Breast epithelium (tissue), 4 donors: ENCODE results near the gene ABTB2. TPM values are rescaled to one million over a fixed set of nuclear protein-coding genes. Genes with fewer than 3 reads are reported as not detected.

Experiments used
- DNase-seq, 2 donors: peaks; one replicate each; pipeline ENCODE4 v3.0.0-alpha.2; 2019; ENCODE audit warnings: low spot score in 2 of 2
- H3K27ac ChIP-seq, 2 donors: fragments of 200-600 bp; sonication (generic) in 1 of 2; one replicate each; pipeline ENCODE4 v1.5.1; 2016 to 2019; ENCODE audit warnings: mild to moderate bottlenecking in 1 of 2
- H3K27me3 ChIP-seq, 2 donors: fragments of 200-600 bp; sonication (generic) in 1 of 2; one replicate each; pipeline versions ENCODE4 v1.5.1 to v1.6.0; 2017 to 2019; ENCODE audit warnings: control low read depth in 1 of 2, mild to moderate bottlenecking in 1 of 2
- H3K36me3 ChIP-seq: fragments of 200-600 bp; one replicate; pipeline ENCODE4 v1.5.1; 2019
- H3K4me1 ChIP-seq, 2 donors: fragments of 200-600 bp; sonication (generic); one replicate each; pipeline ENCODE4 v1.5.1; 2016 to 2019; ENCODE audit warnings: control low read depth in 1 of 2
- H3K4me3 ChIP-seq, 3 donors: fragments of 200-600 bp; sonication (generic); 1 replicate in 2 of 3; 2 replicates in 1 of 3; pipeline ENCODE4 v1.5.1; 2016 to 2019; ENCODE audit warnings: mild to moderate bottlenecking in 3 of 3, moderate library complexity in 2 of 3
- H3K9me3 ChIP-seq, 2 donors: fragments of 200-600 bp; sonication (generic) in 1 of 2; one replicate each; pipeline ENCODE4 v1.5.1; 2016 to 2019; ENCODE audit warnings: control low read depth in 1 of 2
- CTCF ChIP-seq, 3 donors: fragments of 450-650 bp; IDR thresholded peaks; one replicate each; pipeline ENCODE4 v1.5.1; 2016 to 2017; ENCODE audit warnings: antibody characterized with exemption in 3 of 3, mild to moderate bottlenecking in 3 of 3, moderate library complexity in 3 of 3
- POLR2A ChIP-seq: fragments of 450-650 bp; IDR thresholded peaks from one replicate; pipeline ENCODE4 v1.6.1; 2016; ENCODE audit warnings: antibody characterized with exemption, mild to moderate bottlenecking, moderate library complexity
- POLR2AphosphoS5 ChIP-seq, 3 donors: sonication (generic); formaldehyde crosslinking; IDR thresholded peaks; one replicate each; pipeline ENCODE4 v1.6.1; 2017; ENCODE audit warnings: antibody characterized with exemption in 3 of 3
- intact Hi-C: fragments of 100-400 bp; cut with DNase I; formaldehyde crosslinking; loops from one replicate; pipeline ENCODE4 v1.15.1; 2023; ENCODE audit warnings: low total_unique reads
- total RNA-seq, 3 donors: library from RNA; depleted of rRNA; stranded (reverse); fragments of >200 nt; gene quantifications; one replicate each; pipeline ENCODE4 v1.1.0, GENCODE V29; 2016

The ABTB2 gene
- total RNA-seq, 3 donors from 2014 or later = 1.3 to 5.6 (median 1.9) TPM

GRCh38 chr11:34356913-34357700 is 703 bp downstream of the ABTB2 start:
- intact Hi-C loops = no loop called here
- TF ChIP-seq POLR2A = no peak
- TF ChIP-seq POLR2AphosphoS5 (IDR thresholded peaks at IDR 0.05) = no peak
- no peak for DNase-seq
- Histone ChIP-seq H3K4me3 (peak overlapping the region; percentile 59 to 71 (median 59)), H3K4me1 (peaks cover 8% of the 10 kb centered on the region in 2 donors), H3K36me3 (no peaks in the 10 kb centered on the region), H3K9me3 (no peaks in the 10 kb centered on the region), H3K27ac (peak overlapping the region; percentile 8 to 44), H3K27me3 (peaks cover 0 to 7% of the 10 kb centered on the region in 2 donors)

- Histone ChIP-seq H3K27ac (no peak overlapping the region), H3K36me3 (no peaks in the 10 kb centered on the region), H3K4me3 (peak overlapping the region; percentile 59 to 71 (median 59)), H3K27me3 (peaks cover 0 to 7% of the 10 kb centered on the region in 2 donors), H3K4me1 (peaks cover 8% of the 10 kb centered on the region in 2 donors), H3K9me3 (no peaks in the 10 kb centered on the region)
- intact Hi-C loops = no loop called here
- DNase-seq = no peak
- no peak for TF ChIP-seq CTCF (IDR thresholded peaks at IDR 0.05)
Observed at GRCh38 chr11:34356576-34356912, 1.3 kb downstream of the ABTB2 start.

- H3K4me1 ChIP-seq = peaks cover 8% of the 10 kb centered on the region in 2 donors
- no peak overlapping the region for H3K27ac ChIP-seq
- intact Hi-C loops = no loop called here
- H3K4me3 ChIP-seq = peak overlapping the region; percentile 59 to 71 (median 59)
- H3K9me3 ChIP-seq = no peaks in the 10 kb centered on the region
- no peak for DNase-seq
- TF ChIP-seq POLR2A (no peak), POLR2AphosphoS5 (IDR thresholded peaks at IDR 0.05) (no peak), CTCF (IDR thresholded peaks at IDR 0.05) (no peak)
- H3K27me3 ChIP-seq = peaks cover 0 to 7% of the 10 kb centered on the region in 2 donors
- H3K36me3 ChIP-seq = no peaks in the 10 kb centered on the region
Observed at GRCh38 chr11:34356130-34356529, 1.7 kb downstream of the ABTB2 start.

- Histone ChIP-seq H3K9me3 (no peaks in the 10 kb centered on the region), H3K4me3 (peak overlapping the region in 2 of 3 donors; percentile 59), H3K4me1 (peaks cover 8% of the 10 kb centered on the region in 2 donors), H3K36me3 (no peaks in the 10 kb centered on the region), H3K27me3 (peaks cover 0 to 7% of the 10 kb centered on the region in 2 donors), H3K27ac (no peak overlapping the region)
- no peak for TF ChIP-seq CTCF (IDR thresholded peaks at IDR 0.05)
- no peak for TF ChIP-seq POLR2A
- TF ChIP-seq POLR2AphosphoS5 (IDR thresholded peaks at IDR 0.05) = no peak
- intact Hi-C loops = no loop called here
- no peak for DNase-seq
Observed at GRCh38 chr11:34355726-34356125, 2.1 kb downstream of the ABTB2 start.

GRCh38 chr11:34354782-34355181 is 3.0 kb downstream of the ABTB2 start:
- H3K27ac ChIP-seq = no peak overlapping the region
- peaks cover 0 to 7% of the 10 kb centered on the region in 2 donors for H3K27me3 ChIP-seq
- H3K4me1 ChIP-seq = peaks cover 8% of the 10 kb centered on the region in 2 donors
- TF ChIP-seq CTCF (IDR thresholded peaks at IDR 0.05) (no peak), POLR2AphosphoS5 (IDR thresholded peaks at IDR 0.05) (no peak), POLR2A (no peak)
- DNase-seq = no peak
- intact Hi-C loops = no loop called here
- H3K9me3 ChIP-seq = no peaks in the 10 kb centered on the region
- no peak overlapping the region for H3K4me3 ChIP-seq
- H3K36me3 ChIP-seq = no peaks in the 10 kb centered on the region
